Non-pigmented ciliary epithelial cell (primary cell): ENCODE measurements around the gene PEX14.

ENCODE experiments used
- DNase-seq: peaks from one replicate; pipeline ENCODE4 v3.0.0-alpha.2; 2010; ENCODE audit warnings: low read depth

Gene PEX14

DNA sequence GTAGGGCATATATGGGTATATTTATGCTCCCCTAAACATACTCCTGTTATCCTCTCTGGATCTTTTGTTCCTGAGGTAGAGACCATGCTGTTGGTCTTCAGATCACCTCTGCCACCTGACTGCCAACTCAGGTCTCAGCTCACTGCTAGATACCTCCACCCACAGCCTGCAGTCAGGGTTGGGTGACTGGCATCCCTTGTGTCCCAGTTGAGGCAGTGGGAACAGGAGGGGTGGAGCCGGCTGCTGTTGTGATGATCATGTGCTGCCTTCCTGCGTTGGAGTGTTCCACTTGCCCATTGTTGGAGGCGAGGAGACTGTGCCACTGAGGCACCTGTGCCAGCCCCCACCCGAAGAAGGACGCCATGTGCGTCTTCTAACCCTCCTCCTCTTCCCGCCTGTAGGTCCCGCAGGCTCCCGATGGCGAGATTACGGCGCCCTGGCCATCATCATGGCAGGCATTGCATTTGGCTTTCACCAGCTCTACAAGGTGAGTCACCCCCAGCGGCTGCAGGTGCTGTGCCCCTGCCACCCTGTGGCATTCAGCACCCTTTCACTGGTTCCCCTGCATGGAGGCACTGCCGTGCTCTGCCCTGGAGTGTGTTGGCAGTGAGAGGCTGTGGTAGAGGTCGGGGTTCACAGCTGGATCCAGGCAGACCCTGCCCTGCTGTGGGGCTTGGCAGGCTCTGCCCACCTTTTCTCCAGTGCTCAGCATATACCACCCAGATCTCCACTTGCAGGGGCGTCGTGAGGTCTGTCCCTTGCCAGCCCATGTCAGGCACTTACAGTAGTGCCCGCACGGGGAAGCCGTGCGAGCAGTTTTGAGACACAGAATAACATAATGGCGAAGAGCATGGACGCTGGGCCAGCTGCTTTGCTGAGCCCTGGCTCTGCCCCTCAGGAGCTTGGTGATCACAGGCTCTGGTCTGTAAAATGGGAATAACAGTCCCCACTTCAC lies 143.5 kb downstream of the PEX14 start:
- no peak for DNase-seq

- DNase-seq: no peak
Measured at GRCh38 chr1:10620776-10621175, 146.0 kb downstream of the PEX14 start.

DNA sequence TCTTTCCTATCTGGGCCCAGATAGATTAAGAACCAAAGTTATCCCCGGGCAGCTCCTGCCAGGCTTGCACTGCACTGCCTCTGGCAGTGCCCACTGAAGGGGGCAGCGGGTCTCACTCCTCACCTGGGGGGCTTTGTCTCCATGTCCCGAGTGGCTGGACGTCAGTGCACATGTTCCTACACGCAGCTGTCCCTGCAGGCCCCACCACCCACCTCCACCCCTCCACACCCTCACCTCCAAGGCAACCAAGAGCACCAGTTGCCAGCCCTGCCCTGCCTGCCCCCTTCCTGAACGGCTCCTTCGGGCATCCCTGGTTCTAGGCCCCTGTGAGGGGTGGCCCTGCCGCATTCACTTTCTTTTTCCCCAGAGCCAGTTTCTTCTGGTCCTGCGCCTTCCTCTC lies 147.2 kb downstream of the PEX14 start:
- DNase-seq: no peak

- DNase-seq: no peak
Measured at GRCh38 chr1:10622910-10623685, 148.3 kb downstream of the PEX14 start.

GRCh38 chr1:10623686-10624145 lies 149.0 kb downstream of the PEX14 start:
- no peak for DNase-seq

DNA sequence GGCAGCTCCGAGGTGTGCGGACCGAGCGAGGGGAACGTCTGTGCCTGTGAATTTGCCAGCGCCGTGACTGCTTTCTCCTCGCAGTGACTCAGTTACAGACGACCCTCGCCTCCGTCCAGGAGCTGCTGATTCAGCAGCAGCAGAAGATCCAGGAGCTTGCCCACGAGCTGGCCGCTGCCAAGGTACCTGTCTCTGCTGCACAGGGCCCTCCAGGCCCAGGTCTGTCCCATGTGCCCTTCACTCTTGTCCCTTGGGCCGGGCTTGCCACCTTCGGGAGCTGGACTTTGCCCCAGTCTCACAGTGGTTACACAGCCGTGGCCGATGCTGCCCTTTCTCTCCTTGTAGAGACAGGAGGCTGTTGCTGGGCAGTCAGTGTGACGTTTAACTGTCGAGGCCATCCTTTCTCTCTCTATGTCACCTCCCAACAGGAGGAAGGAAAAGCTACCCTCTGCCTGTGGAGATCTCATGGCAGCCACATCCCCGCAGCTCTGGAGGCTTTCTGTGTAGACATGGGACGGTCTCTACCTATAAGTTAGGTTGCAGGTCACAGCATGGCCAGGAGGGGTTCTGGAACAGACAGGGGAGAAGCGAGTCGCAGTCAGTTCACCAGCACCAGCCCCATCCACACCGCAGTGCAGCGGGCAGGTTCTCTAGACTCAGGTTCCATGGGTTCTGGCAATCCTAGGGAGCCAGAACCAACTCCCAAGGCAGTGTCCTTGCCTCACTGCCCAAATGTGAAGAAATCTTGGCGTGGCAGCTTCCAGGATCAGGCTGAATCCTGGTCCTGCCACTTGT lies 149.7 kb downstream of the PEX14 start:
- no peak for DNase-seq

- DNase-seq: no peak
Measured at GRCh38 chr1:10625076-10625475, 150.3 kb downstream of the PEX14 start.

- no peak for DNase-seq
Measured at GRCh38 chr1:10625554-10625953, 150.8 kb downstream of the PEX14 start.

DNA sequence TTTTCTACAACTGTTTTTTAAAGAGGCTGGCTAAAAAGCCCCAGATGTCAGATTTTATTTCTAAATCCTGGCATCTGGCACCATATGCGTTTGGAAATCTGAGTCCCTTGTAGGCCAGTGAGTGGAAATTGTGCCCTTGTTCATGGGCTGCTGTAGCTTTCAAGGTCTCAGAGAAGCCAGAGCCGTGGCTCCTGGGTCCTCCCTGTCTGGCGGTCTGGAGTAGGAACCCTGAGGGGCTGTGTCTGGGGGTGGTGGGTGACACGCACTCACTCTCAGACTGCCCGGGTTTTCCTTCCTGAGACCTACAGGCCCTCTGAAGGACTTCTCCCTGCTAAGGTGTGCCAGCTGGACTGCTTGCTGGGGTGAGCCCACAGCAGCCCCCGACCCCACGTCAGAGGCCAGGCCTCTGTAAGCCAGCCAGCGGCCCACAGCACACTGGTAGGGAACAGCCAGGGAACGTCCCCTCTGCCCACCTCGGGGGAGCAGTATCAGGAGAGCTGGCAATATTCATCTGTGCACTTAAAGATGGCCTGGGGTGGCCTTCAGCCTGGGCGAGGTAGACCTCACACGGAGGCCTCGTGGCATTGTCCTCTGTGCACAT lies 151.5 kb downstream of the PEX14 start:
- no peak for DNase-seq

DNA sequence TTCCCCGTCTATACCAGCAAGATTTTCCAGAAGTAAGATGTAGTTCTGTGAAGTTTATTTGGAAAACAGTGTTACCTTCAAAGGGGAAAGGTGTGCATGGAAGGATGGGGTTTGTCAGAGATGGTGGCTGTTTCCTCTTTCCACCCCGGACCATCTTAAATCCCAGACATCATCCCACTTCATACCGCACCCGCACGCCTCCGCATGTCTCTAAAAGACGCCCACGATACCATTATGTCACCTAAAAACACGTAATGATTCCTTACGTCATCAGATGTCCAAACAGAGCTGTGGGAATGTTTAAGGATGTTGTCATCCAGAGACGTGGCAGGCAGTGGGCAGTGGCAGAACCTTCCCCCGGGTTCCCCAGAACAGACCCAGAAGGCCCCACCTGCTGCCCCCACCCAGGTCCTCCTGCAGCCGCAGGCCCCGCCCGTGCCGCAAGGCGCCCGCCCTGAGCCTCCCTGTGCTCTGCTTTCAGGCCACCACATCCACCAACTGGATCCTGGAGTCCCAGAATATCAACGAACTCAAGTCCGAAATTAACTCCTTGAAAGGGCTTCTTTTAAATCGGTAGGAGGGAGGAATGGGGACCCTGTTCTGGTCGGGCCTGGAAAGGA lies 152.2 kb downstream of the PEX14 start:
- no peak for DNase-seq

DNA sequence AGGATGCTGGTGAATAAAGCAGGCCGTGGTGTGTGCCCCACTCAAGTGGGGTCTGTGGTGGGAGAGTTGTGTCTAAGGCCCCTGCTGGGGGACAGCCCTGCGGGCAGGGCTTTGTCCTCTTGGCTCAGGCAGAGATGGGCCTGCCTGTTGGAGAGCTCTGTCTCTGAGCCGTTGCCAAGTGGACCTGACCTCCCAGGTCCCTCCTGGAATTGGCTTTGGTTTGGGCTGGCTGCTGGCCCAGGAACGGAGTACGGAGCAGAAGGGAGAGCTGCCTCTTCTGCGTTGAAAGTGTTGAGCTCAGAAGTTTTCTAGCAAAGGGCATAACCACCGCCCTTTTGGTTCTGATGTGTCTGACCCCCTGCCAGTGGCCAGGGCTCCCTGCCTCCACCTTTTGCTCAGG lies 153.9 kb downstream of the PEX14 start:
- DNase-seq: no peak

GRCh38 chr1:10629091-10629815 lies 154.5 kb downstream of the PEX14 start:
- no peak for DNase-seq

GRCh38 chr1:10629816-10630571 lies 155.2 kb downstream of the PEX14 start:
- no peak for DNase-seq

DNA sequence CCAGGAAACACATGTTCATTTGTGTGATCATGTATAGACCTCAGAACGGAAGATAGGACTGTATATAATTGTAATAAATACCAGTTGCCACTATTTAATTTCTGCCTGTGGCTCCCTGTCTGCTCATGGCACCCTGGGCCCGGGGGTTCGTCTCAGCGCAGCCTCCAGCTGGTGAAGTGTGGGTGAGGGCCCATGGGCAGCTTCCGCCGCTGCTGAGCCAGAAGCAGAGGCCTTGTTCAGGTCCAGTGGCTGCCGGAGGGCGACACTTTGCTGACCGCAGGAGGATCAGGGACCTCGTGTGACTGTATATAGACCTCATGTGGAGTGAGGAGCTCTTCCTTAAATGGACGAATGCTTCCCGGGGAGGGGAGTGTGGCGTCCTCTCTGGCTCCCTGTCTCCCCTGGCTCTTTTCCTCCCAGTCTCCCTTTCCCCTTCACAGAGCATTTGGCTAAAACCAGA lies 155.9 kb downstream of the PEX14 start:
- no peak for DNase-seq

GRCh38 chr1:10631121-10631810 lies 156.5 kb downstream of the PEX14 start:
- no peak for DNase-seq

DNA sequence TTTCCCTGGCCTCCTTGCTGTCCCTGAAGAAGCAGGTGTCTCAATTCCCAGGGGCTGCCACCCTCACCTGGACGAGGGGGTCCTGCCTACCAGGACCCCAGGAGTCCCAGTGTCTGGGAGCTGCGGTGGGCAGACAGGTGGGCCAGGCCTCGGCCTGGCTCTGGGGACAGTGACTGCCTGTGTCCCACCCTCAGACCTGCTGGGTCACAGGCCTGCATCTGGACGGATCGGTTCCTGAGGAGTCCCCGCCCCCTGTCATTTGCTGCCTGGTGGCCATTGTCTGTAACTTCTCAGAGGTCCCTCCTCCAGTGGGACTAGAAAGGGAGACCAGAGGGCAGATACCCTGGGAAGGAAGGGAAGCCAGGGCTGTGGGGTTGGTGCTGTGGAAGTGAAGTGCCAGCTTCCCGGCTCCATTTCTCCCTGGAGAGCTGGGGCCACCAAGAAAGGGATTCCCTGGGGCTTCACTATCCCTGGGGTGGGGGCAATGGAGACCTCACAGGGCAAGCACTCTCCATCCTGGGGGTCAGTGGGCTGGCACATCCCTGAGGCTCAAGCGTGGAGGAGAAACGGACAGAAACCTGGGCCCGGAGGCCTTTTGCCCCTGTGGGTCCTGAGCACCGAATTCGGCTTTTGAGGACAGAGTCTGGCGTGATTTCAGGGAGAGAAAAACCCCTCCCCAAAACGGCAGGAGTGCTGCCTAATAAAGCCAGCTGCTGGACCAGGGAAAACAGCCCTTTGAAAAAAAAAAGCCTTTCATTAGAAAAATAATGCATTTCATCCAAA lies 157.3 kb downstream of the PEX14 start:
- no peak for DNase-seq

DNA sequence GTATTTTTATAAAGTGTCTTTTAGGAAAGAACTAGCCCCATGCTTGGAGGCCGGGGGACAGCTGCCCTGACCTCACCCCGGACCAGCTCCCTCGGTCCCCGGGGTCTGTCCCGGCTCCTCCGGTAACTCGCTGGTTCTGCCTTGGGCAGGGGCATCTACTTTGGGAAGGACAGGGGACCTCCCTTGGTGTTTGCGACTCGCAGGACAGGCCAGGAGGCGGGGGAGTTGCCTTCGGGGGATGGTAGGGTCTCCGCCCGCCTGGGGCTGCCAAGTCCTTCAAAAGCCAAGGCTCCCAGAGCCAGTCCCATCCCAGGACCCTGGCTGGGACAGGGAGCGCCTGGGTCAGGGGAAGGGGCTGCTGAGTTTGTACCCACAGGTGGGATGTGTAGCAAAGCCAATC lies 157.9 kb downstream of the PEX14 start:
- DNase-seq: no peak

DNA sequence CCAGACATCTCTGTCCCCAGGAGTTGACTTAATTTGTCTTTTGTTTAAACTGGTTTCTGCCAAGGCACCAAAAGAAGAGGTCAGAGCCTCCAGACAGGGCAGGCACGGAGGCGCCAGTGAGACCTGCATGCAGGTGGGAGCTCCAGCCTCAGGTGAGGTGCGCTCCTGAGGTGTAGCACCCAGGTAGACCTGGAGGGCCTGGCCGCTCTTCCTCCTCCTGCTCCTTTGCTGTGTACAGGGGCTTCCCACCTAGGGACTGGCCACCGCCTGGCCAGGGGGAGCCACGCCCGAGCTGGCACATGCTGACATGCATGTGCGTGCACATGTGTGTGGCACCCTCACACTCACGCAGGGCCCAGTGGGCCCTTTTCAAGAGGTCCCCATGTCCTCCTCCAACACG lies 158.7 kb downstream of the PEX14 start:
- no peak for DNase-seq

GRCh38 chr1:10634075-10634427 lies 159.3 kb downstream of the PEX14 start:
- no peak for DNase-seq
